ENCODE results near the gene DDX54. TPM values are rescaled to one million over a fixed set of nuclear protein-coding genes. Genes with fewer than 3 reads are reported as not detected.

The DDX54 gene
- polyA plus RNA-seq, 3 donors = 7.9 to 32.2 (median 13.6) TPM

DNA sequence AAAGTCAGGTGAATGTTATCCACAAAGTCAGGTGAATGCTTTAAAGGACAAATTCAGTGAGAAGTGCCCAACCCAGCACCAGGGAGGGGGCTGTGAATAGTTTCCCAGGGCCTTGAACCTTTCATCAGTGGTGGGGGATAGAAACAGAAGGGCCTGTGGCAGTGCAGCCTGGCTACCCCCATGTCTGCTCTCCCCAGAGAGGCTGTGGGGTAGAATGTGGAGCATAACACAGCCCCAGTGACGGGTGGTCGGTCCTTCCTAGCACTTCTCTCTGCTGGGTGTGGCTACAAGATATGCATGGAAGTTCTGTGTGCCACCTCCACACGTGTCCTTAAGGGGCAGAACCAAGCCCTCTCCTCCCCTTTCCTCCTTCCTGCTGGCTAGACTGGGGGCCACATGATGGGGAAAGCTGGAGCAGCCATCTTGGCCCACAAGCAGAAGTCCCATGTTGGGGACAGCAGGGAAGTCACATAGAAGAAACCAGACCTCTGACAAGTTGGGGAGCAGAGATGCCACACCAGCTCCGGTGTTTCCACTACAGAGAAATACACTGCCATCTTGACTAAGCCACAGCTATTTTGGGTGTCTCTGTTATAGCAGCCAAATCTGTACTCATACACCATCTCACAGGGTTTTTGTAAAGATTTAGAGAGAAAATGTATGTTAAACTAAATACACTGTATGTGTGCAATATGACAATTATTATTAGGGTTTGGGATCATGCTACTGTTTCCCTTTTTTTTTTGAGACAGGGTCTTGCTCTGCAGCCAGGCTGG lies 17.2 kb upstream of the DDX54 start:
- Histone ChIP-seq H2AFZ (ENCODE audit: insufficient read depth, low read depth, low read length, poor library complexity, severe bottlenecking) (no peak overlapping the region), H3K4me3 (replicated peaks in 1 of 3; ENCODE audit: low read depth in 2 of 3, low read length in 3 of 3) (no peak overlapping the region), H3K9ac (ENCODE audit: insufficient read depth, low read length, poor library complexity, severe bottlenecking) (no peak overlapping the region), H3K27ac (ENCODE audit: low read depth in 1 of 2, low read length in 2 of 2) (no peak overlapping the region), H4K20me1 (ENCODE audit: insufficient read depth, low read length) (no peaks in the 10 kb centered on the region), H3K36me3 (replicated peaks in 1 of 2; ENCODE audit: control insufficient read depth in 1 of 2, insufficient read depth in 2 of 2, low read length in 2 of 2) (no peaks in the 10 kb centered on the region), H3K9me3 (replicated peaks in 1 of 2; ENCODE audit: control insufficient read depth in 1 of 2, insufficient read depth in 1 of 2, low read length in 2 of 2) (no peaks in the 10 kb centered on the region), H3K79me2 (ENCODE audit: insufficient read depth, low read length) (no peaks in the 10 kb centered on the region), H3K27me3 (ENCODE audit: control insufficient read depth in 2 of 2, insufficient read depth in 2 of 2, low read length in 2 of 2) (no peaks in the 10 kb centered on the region), H3K4me1 (ENCODE audit: control insufficient read depth in 1 of 2, insufficient read depth in 2 of 2, low read length in 2 of 2) (peaks cover 82 to 86% of the 10 kb centered on the region in 2 donors), H3K4me2 (replicated peaks; ENCODE audit: extremely low read depth, low read length, poor library complexity, severe bottlenecking) (no peak overlapping the region)
- Mint-ChIP-seq H3K27ac (peak overlapping the region in 6 of 7 donors; percentile 13 to 65 (median 48)), H3K4me3 (no peak overlapping the region), H3K9me3 (peaks cover 0 to 7% (median 0%) of the 10 kb centered on the region in 7 donors), H3K27me3 (ENCODE audit: low read depth in 3 of 3) (peaks cover 0 to 7% (median 1%) of the 10 kb centered on the region in 3 donors), H3K36me3 (peaks cover 4 to 8% of the 10 kb centered on the region in 2 donors), H3K4me1 (peaks cover 76% of the 10 kb centered on the region)
- no CpG with 5 or more reads among the region's 4 CpGs for WGBS (ENCODE audit: insufficient coverage)
- intact Hi-C loops (cut with micrococcal nuclease) = loop anchor here (5.0 to 10.0 kb wide), 2 partner anchors 35 to 222 kb away; partner anchors contain the start of gene SDSL (in 2 of the 2)
- TF ChIP-seq, protein P1, sequence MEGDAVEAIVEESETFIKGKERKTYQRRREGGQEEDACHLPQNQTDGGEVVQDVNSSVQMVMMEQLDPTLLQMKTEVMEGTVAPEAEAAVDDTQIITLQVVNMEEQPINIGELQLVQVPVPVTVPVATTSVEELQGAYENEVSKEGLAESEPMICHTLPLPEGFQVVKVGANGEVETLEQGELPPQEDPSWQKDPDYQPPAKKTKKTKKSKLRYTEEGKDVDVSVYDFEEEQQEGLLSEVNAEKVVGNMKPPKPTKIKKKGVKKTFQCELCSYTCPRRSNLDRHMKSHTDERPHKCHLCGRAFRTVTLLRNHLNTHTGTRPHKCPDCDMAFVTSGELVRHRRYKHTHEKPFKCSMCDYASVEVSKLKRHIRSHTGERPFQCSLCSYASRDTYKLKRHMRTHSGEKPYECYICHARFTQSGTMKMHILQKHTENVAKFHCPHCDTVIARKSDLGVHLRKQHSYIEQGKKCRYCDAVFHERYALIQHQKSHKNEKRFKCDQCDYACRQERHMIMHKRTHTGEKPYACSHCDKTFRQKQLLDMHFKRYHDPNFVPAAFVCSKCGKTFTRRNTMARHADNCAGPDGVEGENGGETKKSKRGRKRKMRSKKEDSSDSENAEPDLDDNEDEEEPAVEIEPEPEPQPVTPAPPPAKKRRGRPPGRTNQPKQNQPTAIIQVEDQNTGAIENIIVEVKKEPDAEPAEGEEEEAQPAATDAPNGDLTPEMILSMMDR (IDR thresholded peaks at IDR 0.05) = no peak
- peak; percentile 39 to 46 (median 39) for DNase-seq

DNA sequence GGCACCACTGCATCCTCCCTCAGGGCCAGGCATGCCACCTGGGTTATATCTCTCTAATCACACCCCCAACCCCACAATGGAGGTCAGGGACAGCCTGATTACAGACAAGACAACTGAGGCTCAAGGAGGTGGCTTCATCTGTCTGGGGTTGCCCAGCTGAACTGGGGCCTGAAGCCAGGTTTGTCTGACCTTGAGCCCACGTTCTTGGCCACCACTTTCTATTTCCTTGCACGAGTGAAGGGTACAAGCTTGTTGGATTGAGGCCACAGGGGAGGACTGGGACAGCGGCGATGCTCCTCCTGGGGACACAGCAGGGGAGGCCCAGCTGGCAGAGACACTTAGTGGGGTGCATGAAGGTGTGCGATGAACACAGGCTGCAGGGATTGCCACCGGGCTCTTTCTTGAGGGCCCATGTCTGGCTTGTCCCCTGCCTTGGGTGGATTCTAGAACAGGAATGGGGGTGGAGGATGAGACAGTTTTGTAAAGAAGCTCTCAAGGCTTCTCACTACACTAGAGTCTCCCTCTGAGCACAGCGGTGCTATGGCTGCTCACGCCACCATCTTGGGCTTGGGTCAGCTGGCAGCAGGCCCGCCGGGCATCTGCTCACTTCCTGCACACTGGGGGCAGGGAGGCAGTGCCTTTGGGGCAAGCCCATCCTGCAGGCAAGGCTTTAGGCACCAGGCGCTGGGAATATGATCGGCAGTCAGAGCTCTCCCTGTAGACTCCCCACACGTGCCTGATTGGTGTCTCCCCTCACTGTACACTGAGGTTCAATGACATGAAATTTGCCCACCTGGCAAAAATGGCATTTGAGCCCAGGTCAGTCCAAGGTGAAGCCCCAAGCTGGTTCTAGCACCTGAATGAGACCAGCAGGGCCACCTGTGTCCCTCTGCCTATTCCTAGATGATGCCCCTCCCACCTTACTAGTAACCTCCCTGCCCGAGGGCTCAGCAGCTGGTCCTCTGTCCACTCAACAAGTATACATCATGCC lies 16.2 kb upstream of the DDX54 start:
- Histone ChIP-seq H3K36me3 (replicated peaks in 1 of 2; ENCODE audit: control insufficient read depth in 1 of 2, insufficient read depth in 2 of 2, low read length in 2 of 2) (no peaks in the 10 kb centered on the region), H3K4me3 (replicated peaks in 1 of 3; ENCODE audit: low read depth in 2 of 3, low read length in 3 of 3) (no peak overlapping the region), H3K27me3 (ENCODE audit: control insufficient read depth in 2 of 2, insufficient read depth in 2 of 2, low read length in 2 of 2) (no peaks in the 10 kb centered on the region), H4K20me1 (ENCODE audit: insufficient read depth, low read length) (no peaks in the 10 kb centered on the region), H3K9me3 (replicated peaks in 1 of 2; ENCODE audit: control insufficient read depth in 1 of 2, insufficient read depth in 1 of 2, low read length in 2 of 2) (no peaks in the 10 kb centered on the region), H3K4me1 (ENCODE audit: control insufficient read depth in 1 of 2, insufficient read depth in 2 of 2, low read length in 2 of 2) (peaks cover 77 to 81% of the 10 kb centered on the region in 2 donors), H3K9ac (ENCODE audit: insufficient read depth, low read length, poor library complexity, severe bottlenecking) (no peak overlapping the region), H3K27ac (ENCODE audit: low read depth in 1 of 2, low read length in 2 of 2) (no peak overlapping the region), H3K79me2 (ENCODE audit: insufficient read depth, low read length) (no peaks in the 10 kb centered on the region), H3K4me2 (replicated peaks; ENCODE audit: extremely low read depth, low read length, poor library complexity, severe bottlenecking) (no peak overlapping the region), H2AFZ (ENCODE audit: insufficient read depth, low read depth, low read length, poor library complexity, severe bottlenecking) (no peak overlapping the region)
- Mint-ChIP-seq H3K9me3 (peaks cover 0 to 7% (median 0%) of the 10 kb centered on the region in 7 donors), H3K27ac (peak overlapping the region in 5 of 7 donors; percentile 30 to 85 (median 63)), H3K36me3 (peaks cover 3 to 5% of the 10 kb centered on the region in 2 donors), H3K4me3 (no peak overlapping the region), H3K4me1 (peaks cover 72% of the 10 kb centered on the region), H3K27me3 (ENCODE audit: low read depth in 3 of 3) (peaks cover 0 to 4% (median 1%) of the 10 kb centered on the region in 3 donors)
- DNase-seq = no peak
- TF ChIP-seq, protein P1 (IDR thresholded peaks at IDR 0.05) = no peak
- intact Hi-C loops (cut with micrococcal nuclease) = loop anchor here (5.0 to 10.0 kb wide), 2 partner anchors 36 to 223 kb away; partner anchors contain the start of gene SDSL (in 2 of the 2)
- WGBS (ENCODE audit: insufficient coverage) = 96% methylated on average over 13 of the region's 14 CpGs
